ENCODE results near the gene CDYL.

CDYL gene

DNA sequence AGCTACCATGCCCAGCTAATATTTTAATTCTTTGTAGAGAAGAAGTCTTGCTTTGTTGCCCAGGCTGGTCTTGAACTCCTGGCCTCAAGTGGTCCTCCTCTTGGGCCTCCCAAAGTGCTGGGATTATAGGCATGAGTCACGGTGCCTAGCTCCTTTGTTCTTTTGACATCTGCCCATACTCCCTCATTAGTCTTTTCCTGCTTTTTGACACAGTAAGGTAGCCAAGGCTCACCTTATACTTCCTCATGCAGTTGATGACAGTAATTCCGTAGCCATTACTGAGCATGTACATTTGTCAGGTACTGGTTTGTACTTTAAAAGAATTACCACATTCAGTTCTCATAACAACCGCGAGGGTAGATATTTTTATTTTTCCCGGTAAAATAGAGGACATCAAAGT is 76.7 kb downstream of the CDYL start:
- DNase-seq: no peak
- Histone ChIP-seq H3K4me3 (ENCODE audit: low read depth, low read length) (no peak overlapping the region), H3K27me3 (no peaks in the 10 kb centered on the region), H3K9me3 (no peaks in the 10 kb centered on the region), H3K36me3 (no peaks in the 10 kb centered on the region), H3K4me1 (no peaks in the 10 kb centered on the region; the same call in 1 of the 2 replicates)
- TF ChIP-seq, protein P1, sequence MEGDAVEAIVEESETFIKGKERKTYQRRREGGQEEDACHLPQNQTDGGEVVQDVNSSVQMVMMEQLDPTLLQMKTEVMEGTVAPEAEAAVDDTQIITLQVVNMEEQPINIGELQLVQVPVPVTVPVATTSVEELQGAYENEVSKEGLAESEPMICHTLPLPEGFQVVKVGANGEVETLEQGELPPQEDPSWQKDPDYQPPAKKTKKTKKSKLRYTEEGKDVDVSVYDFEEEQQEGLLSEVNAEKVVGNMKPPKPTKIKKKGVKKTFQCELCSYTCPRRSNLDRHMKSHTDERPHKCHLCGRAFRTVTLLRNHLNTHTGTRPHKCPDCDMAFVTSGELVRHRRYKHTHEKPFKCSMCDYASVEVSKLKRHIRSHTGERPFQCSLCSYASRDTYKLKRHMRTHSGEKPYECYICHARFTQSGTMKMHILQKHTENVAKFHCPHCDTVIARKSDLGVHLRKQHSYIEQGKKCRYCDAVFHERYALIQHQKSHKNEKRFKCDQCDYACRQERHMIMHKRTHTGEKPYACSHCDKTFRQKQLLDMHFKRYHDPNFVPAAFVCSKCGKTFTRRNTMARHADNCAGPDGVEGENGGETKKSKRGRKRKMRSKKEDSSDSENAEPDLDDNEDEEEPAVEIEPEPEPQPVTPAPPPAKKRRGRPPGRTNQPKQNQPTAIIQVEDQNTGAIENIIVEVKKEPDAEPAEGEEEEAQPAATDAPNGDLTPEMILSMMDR (IDR thresholded peaks at IDR 0.05; ENCODE audit: low read depth, low read length): no peak

DNA sequence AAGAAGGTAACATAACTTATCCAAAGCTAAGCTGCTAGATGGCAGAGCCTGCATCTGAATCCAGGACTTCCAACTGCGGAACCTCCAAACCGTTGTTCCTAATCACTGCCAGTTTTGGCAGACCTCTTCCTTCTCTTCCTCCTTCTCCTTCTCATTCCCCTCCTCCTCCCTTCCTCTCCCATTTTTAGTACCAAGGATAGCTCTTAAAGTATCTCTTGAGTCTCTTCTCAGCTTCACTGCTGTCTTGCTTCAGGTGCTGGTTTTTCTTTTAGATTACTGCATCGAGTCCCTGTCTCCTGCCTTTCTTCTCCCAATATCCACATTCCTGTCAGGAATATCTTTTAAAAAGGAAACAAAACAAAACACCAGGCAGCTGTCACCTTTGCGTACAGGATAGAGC is 77.1 kb downstream of the CDYL start:
- Histone ChIP-seq H3K4me3 (ENCODE audit: low read depth, low read length) (no peak overlapping the region), H3K27me3 (no peaks in the 10 kb centered on the region), H3K36me3 (no peaks in the 10 kb centered on the region), H3K4me1 (no peaks in the 10 kb centered on the region; the same call in 1 of the 2 replicates), H3K9me3 (no peaks in the 10 kb centered on the region)
- no peak for DNase-seq
- TF ChIP-seq, protein P1 (IDR thresholded peaks at IDR 0.05; ENCODE audit: low read depth, low read length): no peak

DNA sequence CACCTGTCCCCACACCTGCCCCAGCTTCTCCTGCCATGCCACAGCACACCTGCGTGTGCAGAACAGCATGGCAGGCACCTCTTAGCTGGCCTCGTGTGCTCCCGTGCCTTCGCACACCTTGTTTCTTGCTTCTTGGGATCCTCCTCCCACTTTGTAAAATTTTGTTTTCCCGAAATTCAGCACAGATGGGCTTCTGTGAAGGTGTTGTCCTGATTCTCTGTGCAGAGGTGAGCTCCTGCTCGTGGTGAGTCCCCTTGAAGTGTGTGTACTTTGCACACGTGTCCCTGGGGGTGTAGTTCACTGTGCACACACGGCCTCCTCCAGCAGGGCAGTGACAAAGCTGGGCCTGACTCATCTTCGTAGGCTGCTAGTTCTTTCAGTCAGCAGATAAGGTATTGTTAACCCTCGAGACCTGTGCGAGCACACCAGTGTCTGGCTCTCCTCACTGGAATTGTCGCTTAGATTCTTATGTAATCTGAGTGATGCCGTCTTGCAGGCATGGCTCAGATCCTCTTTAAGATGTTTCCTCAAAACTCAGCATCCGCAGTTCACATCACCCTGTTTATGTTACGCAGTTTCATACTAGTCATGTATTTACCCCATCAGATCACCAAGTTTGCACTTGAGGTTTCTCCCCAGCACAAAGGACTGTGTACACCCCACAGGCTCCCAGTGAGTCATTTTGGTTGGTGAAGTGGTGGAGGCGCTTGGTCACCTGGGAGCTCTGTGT is 77.7 kb downstream of the CDYL start:
- H3K27me3 ChIP-seq: no peaks in the 10 kb centered on the region
- H3K9me3 ChIP-seq: no peaks in the 10 kb centered on the region
- DNase-seq: no peak
- no peaks in the 10 kb centered on the region for H3K36me3 ChIP-seq
- TF ChIP-seq, protein P1 (IDR thresholded peaks at IDR 0.05; ENCODE audit: low read depth, low read length): no peak
- H3K4me3 ChIP-seq (ENCODE audit: low read depth, low read length): no peak overlapping the region
- no peaks in the 10 kb centered on the region for H3K4me1 ChIP-seq

DNA sequence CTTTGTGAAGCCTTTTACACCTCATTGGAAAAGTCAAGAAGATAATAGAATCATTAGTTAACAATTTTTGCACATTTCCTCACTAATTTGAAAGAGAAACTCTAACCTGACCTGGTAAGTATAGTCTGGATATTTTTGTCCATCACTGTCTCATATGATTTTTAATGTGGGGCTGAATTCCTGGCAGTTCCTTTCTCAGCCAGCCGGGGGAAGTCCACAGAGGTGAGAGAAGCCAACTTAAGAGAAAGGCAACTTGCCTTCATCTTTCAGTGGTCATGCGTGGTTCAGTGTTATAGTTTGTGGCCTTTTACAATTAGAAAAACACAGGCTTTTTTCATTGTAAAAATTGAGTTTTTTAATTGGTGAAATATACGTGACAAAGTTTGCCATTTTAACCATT is 80.6 kb downstream of the CDYL start:
- Histone ChIP-seq H3K36me3 (no peaks in the 10 kb centered on the region), H3K9me3 (no peaks in the 10 kb centered on the region), H3K27me3 (no peaks in the 10 kb centered on the region), H3K4me3 (ENCODE audit: low read depth, low read length) (no peak overlapping the region), H3K4me1 (no peaks in the 10 kb centered on the region)
- DNase-seq: no peak
- TF ChIP-seq, protein P1 (IDR thresholded peaks at IDR 0.05; ENCODE audit: low read depth, low read length): peak; percentile 26; the same call in 1 of the 2 replicates

DNA sequence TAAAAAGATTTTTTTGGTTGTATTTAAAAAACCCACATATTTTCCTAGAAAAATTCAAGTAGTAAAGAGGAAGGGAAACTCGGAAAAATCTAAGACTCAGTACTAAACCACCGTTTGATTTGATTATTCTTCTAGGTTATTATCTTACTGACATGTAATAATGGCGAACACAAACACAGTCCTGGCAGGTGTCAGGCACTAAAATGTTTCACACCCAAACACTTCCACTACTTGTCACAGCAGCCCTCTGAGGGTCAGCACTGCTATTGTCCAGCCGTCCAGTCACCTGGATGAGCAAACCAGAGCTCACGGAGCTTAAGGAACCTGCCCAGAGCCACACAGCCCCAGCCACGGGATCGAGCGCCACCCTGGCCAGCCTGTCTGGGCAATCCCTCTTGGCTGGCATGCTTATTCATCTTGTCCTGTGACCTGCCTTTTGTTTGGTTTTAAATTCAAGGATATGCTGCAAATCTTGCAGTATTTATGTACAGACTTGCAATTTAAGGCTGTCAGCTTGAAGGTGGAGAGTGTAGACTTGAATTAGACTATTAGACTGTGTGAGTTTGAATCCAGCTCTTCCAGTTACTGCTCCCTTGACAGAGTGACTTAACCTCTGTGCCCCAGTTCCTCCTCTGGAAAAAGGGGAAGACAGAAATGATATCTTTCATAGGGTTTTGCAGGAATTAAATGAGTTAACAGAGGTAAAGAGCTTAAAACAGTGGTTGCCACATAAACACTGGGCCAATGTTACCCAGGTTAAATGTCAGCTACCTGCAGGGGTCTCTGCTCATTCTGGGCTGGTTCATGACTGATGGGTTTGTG is 82.2 kb downstream of the CDYL start:
- Histone ChIP-seq H3K4me1 (no peaks in the 10 kb centered on the region), H3K4me3 (ENCODE audit: low read depth, low read length) (no peak overlapping the region), H3K36me3 (no peaks in the 10 kb centered on the region), H3K27me3 (no peaks in the 10 kb centered on the region), H3K9me3 (no peaks in the 10 kb centered on the region)
- TF ChIP-seq, protein P1 (IDR thresholded peaks at IDR 0.05; ENCODE audit: low read depth, low read length): no peak
- no peak for DNase-seq

DNA sequence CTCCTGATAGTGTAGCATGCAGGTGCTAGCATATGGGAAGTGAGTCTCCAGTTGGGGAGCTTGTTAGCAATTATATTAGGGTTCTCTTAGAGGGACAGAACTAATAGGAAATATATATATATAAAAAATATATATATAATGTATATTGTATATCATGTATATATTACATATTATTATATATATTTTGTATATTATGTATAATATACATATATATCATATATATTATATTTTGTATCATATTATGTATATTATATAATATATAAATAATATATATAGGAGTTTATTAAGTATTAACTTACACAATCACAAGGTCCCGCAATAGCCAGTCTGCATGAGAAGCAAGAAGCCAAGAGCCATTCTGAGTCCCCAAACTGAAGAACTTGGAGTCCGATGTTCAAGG is 84.2 kb downstream of the CDYL start:
- H3K4me1 ChIP-seq: no peaks in the 10 kb centered on the region
- TF ChIP-seq, protein P1 (IDR thresholded peaks at IDR 0.05; ENCODE audit: low read depth, low read length): no peak
- no peaks in the 10 kb centered on the region for H3K36me3 ChIP-seq

More for the DNA sequence above, 84.2 kb downstream of the CDYL start:
- Histone ChIP-seq H3K4me3 (ENCODE audit: low read depth, low read length) (no peak overlapping the region), H3K9me3 (no peaks in the 10 kb centered on the region), H3K27me3 (no peaks in the 10 kb centered on the region)
- no peak for DNase-seq

All from BE2C (cell line).